Epithelial cell of proximal tubule (primary cell): ENCODE results near the gene SPRY4. TPM values are rescaled to one million over a fixed set of nuclear protein-coding genes. Genes with fewer than 3 reads are reported as not detected.
A peak's percentile ranks its signal among the peaks of the same experiment; 100 is the strongest.
"Not testable (repeated sequence)": the region's sequence is repeated elsewhere in the genome, so short reads cannot be mapped to it uniquely, and the experiment has no call there.

ENCODE experiments used
- DNase-seq: peaks from one replicate; pipeline ENCODE4 v3.0.0-alpha.2; 2011; ENCODE audit warnings: low read depth
- H3K4me3 ChIP-seq: 2 replicates; pipeline ENCODE4 v1.5.1; 2011; ENCODE audit warnings: low read depth, mild to moderate bottlenecking, low read length
- total RNA-seq: library from RNA; depleted of rRNA; stranded (reverse); fragments of >200 nt; gene quantifications from 2 replicates; pipeline ENCODE4 v1.2.3, GENCODE V29; 2015
- TF ChIP-seq, protein P1 (sequence below): conservative IDR thresholded peaks from 2 replicates; pipeline ENCODE4 v1.5.1; 2012; ENCODE audit warnings: low read depth, mild to moderate bottlenecking, low read length

Gene SPRY4
- total RNA-seq, 1 donor from 2014 or later = 19.9 TPM

DNA sequence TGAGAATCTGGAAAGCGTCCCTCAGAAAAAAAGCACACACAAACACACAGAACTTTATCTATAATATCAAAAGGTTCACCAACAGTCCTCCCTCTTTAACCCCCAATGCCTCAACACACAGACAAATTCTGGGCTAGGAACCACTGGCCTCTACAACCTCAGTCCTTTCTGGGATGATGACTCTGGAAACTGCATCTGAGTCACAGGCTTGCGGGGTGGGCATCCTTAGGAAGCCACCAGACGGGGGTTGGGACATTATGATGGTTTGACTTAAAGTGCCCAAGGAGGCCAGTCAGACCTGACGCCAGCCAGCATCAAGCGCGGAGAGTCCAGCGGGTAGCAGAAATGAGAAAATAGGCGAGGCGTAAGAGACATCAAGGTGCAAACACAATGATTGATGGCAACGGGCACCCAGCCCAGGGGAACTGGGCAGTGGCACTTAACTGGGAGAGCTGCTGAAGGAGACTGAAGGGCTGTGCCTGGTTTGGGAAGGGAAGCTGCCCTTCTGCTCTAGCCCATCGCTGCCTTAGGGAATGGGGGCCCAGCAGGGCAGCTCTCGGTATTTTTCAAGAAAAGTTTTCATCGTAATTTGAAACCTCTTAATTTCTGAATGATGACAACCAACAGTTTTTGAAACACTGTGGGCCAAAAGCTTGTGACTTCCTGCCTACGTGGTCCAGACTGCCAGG, 20.7 kb downstream of the SPRY4 start:
- no peak overlapping the region for H3K4me3 ChIP-seq
- TF ChIP-seq, protein P1, sequence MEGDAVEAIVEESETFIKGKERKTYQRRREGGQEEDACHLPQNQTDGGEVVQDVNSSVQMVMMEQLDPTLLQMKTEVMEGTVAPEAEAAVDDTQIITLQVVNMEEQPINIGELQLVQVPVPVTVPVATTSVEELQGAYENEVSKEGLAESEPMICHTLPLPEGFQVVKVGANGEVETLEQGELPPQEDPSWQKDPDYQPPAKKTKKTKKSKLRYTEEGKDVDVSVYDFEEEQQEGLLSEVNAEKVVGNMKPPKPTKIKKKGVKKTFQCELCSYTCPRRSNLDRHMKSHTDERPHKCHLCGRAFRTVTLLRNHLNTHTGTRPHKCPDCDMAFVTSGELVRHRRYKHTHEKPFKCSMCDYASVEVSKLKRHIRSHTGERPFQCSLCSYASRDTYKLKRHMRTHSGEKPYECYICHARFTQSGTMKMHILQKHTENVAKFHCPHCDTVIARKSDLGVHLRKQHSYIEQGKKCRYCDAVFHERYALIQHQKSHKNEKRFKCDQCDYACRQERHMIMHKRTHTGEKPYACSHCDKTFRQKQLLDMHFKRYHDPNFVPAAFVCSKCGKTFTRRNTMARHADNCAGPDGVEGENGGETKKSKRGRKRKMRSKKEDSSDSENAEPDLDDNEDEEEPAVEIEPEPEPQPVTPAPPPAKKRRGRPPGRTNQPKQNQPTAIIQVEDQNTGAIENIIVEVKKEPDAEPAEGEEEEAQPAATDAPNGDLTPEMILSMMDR = no peak
- DNase-seq = no peak

DNA sequence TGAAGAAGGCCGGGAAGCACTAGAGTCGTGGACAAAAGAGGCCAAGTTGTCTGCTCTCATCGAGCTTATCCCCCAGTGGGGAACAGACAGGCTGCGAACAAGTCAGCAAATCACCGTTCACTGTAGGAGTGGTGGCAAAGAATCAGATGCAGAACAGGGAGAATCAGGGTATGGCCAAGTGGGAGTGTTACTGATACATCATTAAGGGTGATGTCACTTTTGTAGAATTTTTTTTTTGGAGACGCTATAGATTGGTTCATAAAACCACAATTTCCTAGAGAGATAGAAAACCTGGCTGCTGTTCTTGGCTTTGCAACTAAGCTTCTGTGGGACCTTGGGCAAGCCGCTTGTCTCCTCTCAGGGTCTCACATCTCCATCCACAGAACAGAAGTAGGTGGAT, 21.3 kb downstream of the SPRY4 start:
- no peak for DNase-seq
- H3K4me3 ChIP-seq = no peak overlapping the region
- TF ChIP-seq, protein P1 = no peak

DNA sequence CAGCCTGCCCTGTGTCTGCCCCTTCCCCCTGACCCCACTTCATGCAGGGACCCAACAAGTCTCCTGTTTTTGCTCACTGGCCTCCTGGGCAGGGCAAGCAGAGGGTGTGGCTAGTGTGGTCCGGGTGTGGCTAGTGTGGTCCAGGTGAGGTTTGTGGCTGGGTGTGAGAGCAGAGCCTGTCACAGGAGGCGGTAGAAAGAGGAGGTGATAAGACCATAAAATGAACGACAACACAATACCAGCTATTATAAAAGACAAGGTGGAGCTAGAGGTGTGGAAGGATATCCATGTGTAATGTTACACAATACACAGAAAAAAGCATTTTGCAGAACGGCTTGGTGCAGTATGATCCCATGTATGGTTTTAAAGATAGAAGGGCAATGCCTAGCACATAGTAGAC, 23.3 kb downstream of the SPRY4 start:
- H3K4me3 ChIP-seq = no peak overlapping the region
- TF ChIP-seq, protein P1 = no peak
- DNase-seq = no peak

DNA sequence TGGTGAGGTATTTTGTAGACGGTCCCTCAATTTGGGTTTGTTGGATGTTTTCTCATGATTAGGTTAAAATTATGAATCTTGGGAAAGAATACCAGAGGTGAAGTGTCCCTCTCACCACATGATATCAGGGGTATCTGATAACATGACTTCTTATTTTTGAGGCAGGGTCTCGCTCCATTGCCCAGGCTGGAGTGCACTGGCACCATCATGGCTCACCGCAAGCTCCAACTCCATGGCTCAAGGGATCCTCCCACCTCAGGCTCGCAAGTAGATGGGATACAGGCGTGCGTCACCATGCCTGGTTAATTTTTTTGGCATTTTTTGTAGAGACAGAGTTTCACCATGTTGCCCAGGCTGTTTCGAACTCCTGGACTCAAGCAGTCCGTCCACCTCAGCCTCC, 24.1 kb downstream of the SPRY4 start:
- H3K4me3 ChIP-seq = no peak overlapping the region
- no peak for DNase-seq
- TF ChIP-seq, protein P1 = no peak

DNA sequence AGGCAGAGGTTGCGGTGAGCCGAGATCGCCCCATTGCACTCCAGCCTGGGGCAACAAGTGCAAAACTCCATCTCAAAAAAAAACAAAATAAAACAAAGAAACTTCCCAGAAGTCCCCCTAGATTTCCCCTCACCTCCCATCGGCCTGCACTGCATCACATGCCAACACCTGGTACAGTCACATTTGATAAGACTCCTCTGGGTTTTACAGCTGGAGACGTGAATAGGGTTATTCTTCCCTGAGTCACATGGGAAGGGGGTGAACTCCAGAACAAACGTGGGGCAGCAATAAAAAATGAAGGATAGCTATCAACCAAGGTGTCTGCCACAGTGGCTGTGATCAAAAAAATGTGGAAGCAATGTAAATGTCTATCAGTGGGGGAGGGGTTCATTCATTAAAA, 26.0 kb downstream of the SPRY4 start:
- no peak for DNase-seq
- H3K4me3 ChIP-seq = no peak overlapping the region
- TF ChIP-seq, protein P1 = no peak

DNA sequence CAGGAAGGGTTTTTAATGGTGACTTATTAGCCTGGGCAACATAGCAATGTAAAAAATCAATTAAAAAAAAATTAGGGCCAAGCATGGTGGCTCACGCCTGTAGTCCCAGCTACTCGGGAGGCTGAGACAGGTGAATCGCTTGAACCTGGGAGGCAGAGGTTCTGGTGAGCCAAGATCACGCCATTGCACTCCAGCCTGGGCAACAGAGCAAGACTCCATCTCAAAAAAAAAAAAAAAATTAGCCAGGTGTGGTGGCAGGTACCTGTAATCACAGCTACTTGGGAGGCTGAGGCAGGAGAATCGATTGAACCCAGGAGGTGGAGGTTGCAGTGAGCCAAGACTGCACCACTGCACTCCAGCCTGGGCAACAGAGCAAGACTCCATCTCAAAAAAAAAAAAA, 27.0 kb downstream of the SPRY4 start:
- not testable (repeated sequence) for DNase-seq, H3K4me3 ChIP-seq

DNA sequence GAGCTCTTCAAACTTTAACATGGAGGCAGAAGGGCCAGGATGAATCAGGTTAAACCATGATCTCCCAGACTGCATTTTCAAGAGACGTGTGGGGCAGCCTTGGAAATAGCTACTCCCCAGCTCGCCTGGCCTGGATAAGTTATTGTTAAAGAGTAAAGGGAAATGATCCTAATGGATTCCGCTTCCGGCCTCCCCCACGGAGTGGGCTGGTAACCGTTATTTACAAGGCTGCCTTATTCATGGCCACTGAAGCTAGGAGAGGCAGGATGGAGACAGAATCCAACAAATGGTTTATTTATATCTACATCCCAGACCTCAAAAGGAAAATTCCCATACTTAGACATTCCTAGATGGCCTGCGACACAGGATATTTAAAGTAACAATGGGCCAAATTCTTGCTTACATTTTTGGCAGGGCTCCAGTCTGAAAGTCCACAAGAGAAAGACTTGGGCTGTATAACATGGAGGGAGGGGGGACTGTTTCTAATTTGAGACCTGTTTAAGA, 27.9 kb downstream of the SPRY4 start:
- peak; percentile 27 for DNase-seq
- no peak overlapping the region for H3K4me3 ChIP-seq
- TF ChIP-seq, protein P1 = no peak
